Measurements from ENCODE around the gene ZCCHC2.

- TF ChIP-seq CTCF (IDR thresholded peaks at IDR 0.05) = no peak
- TF ChIP-seq POLR2A (IDR thresholded peaks at IDR 0.05) = no peak
Measured at GRCh38 chr18:62536005-62536404, 13.2 kb downstream of the ZCCHC2 start.

All from right lobe of liver (tissue), 4 donors.